ENCODE results near the gene ZBTB3.
A peak's percentile ranks its signal among the peaks of the same experiment; 100 is the strongest.
"Not testable (repeated sequence)": the region's sequence is repeated elsewhere in the genome, so short reads cannot be mapped to it uniquely, and the experiment has no call there.

ZBTB3 gene

DNA sequence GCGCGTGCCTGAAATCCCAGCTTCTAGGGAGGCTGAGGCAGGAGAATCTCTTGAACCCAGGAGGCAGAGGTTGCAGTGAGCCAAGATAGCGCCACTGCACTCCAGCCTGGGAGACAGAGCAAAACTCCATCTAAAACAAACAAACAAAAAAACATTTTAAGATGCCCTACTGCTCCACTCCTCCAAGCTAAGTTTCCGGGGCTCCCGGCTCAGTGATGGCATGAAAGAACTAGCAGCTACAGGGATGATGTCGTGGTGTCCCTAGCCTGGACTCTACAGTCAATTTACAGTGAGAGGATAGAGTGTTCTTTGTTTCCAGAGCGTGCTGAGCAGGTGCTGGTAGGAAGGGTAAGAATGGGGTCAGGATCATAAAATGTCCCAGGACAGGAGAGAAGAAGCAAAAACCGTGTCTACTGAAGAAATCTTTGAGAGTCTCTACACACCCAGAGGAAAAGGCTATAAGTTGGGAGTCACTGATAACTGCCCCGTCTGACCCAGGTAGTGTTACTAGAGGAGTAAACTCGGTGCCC, 1.2 kb upstream of the ZBTB3 start:
- no peak for DNase-seq

DNA sequence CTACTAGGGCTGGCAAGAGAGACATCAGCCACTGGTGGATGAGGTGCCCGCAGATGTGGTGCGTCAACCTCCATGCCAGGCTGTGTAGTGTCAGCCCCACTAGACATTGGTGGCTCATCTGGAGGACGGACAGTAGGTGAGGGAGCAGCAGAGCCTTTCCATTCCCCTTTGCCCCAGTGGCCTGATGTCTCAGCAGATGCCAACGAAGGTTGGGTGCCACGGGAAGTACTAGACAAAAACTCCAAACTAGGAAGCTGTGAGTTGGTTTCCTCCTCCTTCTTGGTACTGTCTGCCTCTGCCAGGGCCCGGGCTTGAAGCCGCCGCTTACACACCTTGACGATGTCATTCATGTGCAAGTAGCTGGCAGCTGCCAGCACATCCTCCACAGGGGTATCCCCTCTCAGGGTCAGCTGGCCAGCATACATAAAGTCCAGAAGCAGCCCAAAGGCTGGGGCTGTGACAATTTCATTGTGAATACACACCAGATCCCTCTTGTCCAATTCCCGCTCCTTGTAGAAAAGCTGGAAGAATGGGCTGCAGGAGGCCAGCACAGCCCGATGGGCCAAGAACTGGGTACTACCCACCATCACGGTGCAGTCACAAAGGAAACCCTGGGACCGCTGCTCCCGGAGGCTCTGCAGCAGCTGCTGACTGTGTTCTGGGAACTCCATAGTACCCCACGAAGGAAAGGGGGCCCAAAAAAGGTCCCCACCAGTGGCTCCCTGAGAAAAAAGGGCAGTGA, 795 bp downstream of the ZBTB3 start:
- no peak for DNase-seq

DNA sequence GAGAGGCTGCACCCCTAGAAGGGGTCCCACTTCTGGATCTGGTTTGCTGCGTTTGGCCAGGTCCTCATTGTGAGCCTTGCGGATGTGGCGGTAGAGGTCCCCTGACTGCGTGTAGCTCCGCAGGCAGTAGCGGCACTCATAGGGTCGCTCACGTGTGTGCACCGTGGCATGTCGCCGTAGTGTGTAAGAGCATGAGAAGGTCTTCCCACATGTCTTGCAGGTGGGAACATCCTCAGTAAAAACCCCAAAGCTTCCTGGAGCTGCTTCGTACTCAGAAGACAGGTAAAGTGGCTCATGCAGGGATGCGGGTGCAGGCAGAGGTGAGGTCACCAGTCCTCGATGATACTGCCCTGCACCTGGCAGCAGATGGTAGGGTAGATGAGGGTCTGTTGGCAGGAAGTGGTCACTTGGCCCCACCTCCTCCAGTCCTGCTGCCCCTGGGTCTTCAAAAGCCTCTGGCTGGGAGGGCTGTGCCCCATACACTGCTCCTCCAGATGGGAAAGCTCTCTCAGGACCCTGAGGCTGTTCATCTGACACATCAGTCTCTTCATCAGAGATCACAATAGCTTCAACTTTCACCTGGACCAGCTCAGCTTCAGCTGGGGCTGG, 1.7 kb downstream of the ZBTB3 start:
- DNase-seq: no peak

GRCh38 chr11:62749931-62750330, 4.0 kb downstream of the ZBTB3 start:
- DNase-seq: not testable (repeated sequence)

DNA sequence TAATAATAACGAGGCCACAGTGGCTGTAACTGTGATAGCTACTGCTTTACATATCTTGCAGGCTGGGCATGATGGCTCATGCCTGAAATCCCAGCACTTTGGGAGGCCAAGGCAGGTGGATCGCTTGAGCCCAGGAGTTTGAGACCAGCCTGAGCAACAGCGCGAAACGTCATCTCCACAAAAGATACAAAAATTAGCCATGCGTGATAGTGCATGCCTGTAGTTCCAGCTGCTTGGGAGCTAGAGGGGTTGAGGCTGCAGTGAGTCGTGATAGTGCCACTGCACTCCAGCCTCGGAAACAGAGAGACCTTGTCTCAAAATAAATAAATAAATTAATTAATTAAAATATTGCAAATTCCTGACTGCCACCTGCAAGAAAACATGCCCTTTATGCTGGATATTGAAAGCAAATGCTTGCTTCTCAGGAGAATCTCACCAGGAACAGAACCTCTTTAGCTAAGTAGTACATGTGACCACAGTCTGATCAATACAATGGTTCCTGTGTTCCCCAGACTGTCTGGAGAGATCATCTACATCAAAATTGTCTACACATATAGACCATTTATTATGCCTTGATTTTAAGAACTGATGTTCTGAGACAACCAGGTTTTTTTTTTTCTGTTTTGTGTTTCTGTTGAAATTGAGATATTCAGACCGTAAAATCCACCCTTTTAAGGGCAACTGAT, 6.3 kb downstream of the ZBTB3 start:
- no peak for DNase-seq

DNA sequence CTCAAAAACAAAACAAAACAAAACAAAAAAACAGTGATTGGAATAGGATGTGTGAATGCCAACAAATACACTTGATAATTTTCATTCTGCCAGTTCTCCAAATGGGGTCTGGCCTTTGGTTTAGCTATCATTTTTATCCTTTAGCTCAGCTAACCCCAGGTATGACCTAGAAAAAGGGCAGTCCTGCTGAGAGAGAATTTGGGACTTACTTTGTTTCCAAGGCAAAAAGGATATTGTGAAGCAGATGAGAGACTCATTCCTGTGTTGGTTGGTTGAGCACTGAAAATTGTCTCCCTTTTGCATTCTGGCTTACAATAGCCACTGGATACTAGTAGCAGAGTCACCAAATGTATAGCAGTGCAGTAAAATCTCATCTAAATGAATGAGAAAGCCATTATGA, 16.8 kb downstream of the ZBTB3 start:
- DNase-seq: no peak

DNA sequence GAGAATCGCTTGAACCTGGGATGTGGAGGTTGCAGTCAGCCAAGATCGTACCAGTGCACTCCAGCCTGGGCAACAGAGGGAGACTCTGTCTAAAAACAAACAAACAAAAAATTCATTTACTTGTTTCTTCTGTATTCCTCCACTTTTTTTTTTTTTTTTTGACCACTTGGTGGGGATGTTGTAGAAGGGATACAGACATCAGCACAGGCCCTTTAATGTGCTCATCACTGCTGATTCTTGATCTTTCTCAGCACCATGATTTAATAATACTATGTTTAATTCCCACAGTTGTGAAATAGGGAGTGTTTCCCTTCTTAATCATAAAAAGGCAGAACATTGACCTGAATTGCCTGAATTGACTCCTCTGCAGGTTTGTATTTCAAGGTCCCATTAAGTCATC, 21.1 kb downstream of the ZBTB3 start:
- DNase-seq: no peak

GRCh38 chr11:62730076-62730475, 23.9 kb downstream of the ZBTB3 start:
- not testable (repeated sequence) for DNase-seq

GRCh38 chr11:62728171-62728988, 25.6 kb downstream of the ZBTB3 start, which contains the start of gene TTC9C:
Gene TTC9C (plus strand): TSS chr11:62728486. CDS start chr11:62728849, 363 bp downstream.
- peak; percentile 88 for DNase-seq

DNA sequence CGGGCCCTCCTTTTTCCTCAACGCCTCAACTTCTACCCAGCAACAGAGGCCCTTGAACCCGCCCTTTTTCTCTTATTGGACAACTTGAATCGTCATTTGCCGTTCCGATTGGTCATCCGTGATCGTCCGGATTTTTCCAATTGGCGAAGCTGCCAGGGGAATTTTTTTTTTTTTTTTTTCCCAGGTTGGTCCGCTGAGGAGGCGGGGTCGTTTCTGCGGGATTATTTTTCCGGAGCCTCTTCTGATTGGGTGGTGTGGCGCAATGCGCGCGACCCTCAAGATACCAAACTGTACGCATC, 26.1 kb downstream of the ZBTB3 start:
- peak; percentile 100 for DNase-seq

DNA sequence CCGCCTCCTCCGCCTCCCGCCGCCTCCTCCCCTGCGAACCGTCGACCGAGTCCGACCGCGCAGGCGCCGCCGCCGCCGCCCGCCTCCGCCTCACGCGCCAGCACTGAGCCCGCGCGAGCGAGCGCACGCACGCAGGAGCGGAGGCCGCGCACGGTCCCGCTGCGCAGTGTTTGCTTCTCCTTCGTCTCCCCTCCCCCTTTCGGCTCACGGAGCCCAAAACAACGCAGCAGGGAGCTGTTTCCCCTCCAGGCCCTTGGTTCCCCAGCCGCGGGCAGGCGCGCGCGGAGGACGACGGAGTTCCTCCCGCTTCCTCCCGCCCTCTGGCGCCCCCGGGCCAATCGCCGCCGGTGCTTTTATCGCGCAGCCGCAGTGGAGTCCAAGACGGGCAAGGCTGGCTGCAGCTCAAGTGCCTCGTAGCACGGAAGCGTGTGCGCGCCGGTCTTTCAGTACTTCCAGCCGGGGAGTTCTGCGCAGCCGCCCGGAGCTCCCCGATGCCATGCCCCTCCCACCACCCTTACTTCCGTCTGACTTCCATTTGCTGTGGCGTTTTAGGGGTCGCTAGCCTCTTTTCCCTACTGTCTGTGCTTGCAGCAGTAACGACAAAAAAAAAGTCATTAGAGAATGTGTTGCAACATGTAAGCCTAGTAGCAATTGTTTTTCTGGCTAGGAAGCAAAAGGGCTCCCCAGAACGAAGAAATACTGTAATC, 26.6 kb downstream of the ZBTB3 start, which contains the start of gene HNRNPUL2:
Gene HNRNPUL2 (minus strand): TSS at position 293 of the 707 bp plus-strand sequence. CDS start 301 bp downstream, outside the sequence.
- DNase-seq: peak; percentile 100

DNA sequence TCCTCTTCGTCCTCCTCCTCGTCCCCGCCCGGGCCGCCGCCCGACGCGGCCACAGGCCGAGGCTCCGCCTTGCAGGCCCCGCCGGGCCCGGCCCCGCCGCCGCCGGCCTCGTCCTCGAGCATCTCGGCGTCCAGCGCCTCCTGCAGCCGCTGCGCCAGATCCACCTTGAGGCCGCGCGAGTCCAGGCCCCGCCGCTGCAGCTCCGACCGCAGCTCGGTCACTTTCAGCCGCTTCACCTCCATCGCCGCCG, 27.1 kb downstream of the ZBTB3 start:
- no peak for DNase-seq

DNA sequence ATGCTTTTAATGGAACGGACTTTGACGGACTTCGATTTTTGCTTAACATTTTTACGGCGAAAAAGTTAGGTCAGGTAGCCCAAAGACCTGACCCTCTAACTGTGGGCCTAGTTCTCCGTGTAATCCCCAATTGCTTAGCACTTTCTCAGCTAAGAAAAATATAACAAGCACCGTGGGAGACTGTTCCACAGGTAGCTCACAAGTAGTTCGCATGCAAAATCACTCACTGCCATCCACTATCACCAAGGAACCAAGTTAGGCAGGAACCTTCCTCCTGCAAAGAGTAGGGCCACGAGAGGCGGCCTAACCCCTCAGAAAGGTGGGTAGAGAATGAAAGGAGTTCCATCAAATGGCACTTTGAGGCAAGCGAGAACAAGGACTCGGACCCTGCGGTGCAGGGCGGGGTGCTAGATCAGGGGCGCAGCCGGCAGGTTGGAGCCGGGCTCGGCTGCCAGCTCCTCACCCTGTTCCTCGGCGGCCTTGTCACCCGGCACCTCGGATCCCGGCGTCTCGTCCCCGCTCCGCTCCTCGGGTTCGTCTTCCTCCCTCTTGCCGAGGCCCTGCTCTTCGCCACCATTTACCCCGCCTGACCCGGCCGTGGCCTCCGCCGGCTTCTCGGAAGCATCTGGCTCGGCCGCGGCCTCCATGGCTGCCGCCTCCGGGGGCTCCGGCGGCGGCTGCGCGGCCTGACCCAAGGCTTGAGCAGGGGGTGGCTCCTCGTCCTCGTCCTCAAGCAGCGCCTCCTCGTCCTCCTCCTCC, 27.6 kb downstream of the ZBTB3 start:
- DNase-seq: no peak

DNA sequence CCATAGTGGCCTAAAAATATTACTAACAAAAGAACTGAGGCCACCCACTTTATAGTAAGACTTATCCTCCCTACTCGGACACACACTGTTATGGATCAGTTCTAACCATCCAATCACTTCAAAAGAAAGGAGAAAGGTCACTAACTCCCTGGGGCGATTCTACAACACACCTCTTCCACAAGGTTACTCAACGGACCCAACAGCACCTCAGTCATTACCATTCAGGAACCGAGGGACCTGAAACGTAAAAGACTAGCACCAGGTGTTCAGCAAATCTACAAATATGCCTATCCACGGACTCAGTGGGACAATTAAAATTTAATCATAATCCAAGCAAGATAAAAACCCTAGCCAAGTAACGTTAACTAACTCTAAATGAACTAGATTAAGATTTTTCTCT, 28.3 kb downstream of the ZBTB3 start:
- peak; percentile 23 for DNase-seq

- no peak for DNase-seq
Observed at GRCh38 chr11:62724171-62724570, 29.8 kb downstream of the ZBTB3 start.

- DNase-seq: no peak
Observed at GRCh38 chr11:62721994-62722393, 32.0 kb downstream of the ZBTB3 start.

GRCh38 chr11:62719302-62719978, 34.5 kb downstream of the ZBTB3 start:
- no peak for DNase-seq

- no peak for DNase-seq
Observed at GRCh38 chr11:62716816-62717215, 37.1 kb downstream of the ZBTB3 start.

GRCh38 chr11:62716206-62716605, 37.8 kb downstream of the ZBTB3 start:
- DNase-seq: no peak

DNA sequence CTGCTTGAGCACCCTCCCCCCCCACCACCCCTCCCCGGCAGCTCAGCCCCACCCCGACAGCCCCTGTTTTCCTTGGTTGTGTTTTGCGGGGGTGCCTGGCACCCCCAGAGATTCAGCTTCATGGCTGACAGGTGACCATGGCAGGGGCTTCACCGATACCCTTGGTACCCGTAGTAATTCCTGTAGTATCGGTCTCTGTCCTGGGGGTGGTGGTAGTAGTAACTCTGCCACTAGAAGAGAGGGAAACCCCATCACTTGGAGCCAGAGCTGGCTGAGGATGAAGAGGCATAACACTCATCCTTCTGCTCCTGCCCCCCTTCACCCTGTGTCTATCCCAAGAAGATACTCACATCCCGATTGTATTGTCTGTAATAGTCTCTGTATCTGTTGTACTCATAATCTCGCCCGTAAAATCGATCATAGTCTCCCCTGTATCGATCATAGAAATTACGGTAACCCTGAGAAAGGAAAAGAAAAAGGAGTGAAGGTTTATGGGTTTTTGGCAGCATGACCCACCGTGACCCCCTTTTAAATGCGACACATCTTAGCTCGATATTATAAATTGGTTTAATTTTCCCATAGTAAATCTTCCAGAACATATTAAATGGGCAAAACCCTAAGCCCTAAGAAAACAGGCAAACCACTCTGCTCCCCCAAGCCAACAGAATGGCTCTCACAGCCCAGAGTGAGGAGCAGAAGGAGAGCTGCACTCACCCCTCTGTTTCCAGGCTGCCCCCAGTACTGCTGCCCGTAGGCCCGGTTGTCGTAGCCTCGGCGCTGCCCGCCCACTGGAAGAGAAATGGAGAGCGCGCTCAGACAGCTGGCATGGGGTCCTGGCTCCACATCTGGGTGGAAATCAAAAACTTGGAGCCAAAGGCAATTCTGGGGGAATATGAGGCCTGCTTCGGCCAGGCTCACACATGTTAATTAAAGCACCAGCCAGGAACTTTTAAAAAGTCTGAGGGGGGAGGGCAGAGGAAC, 38.5 kb downstream of the ZBTB3 start:
- DNase-seq: no peak

Data from NCI-H1092 treated with DMSO at 0.1 percent for 48 hours (cell line).